ENCODE data around the gene LIN7A.

LIN7A gene

GRCh38 chr12:80857311-80857710, 80.4 kb downstream of the LIN7A start:
- no peak for ATAC-seq

GRCh38 chr12:80849337-80849736, 88.4 kb downstream of the LIN7A start:
- no peak for ATAC-seq

GRCh38 chr12:80848858-80849257, 88.9 kb downstream of the LIN7A start:
- ATAC-seq: no peak

- no peak for ATAC-seq
These were observed 90.2 kb downstream of the LIN7A start for GRCh38 chr12:80847575-80847974.

- no peak for ATAC-seq
These were observed 90.8 kb downstream of the LIN7A start for GRCh38 chr12:80846952-80847351.

- no peak for ATAC-seq
These were observed 92.1 kb downstream of the LIN7A start for GRCh38 chr12:80845639-80846038.

- ATAC-seq: no peak
These were observed 93.8 kb downstream of the LIN7A start for GRCh38 chr12:80843969-80844368.

- ATAC-seq: no peak
These were observed 99.0 kb downstream of the LIN7A start for GRCh38 chr12:80838708-80839107.

- ATAC-seq: no peak
These were observed 99.6 kb downstream of the LIN7A start for GRCh38 chr12:80838024-80838658.

GRCh38 chr12:80837342-80837978, 100.3 kb downstream of the LIN7A start:
- ATAC-seq: no peak

- no peak for ATAC-seq
These were observed 103.0 kb downstream of the LIN7A start for GRCh38 chr12:80834724-80835123.

- ATAC-seq: no peak
These were observed 107.1 kb downstream of the LIN7A start for GRCh38 chr12:80830533-80831088.

- ATAC-seq: no peak
These were observed 108.0 kb downstream of the LIN7A start for GRCh38 chr12:80829767-80830166.

- ATAC-seq: no peak
These were observed 112.2 kb downstream of the LIN7A start for GRCh38 chr12:80825506-80825905.

GRCh38 chr12:80823393-80823792, 114.3 kb downstream of the LIN7A start:
- ATAC-seq: no peak

GRCh38 chr12:80821513-80822000, 116.2 kb downstream of the LIN7A start:
- ATAC-seq: no peak

GRCh38 chr12:80818878-80819277, 118.9 kb downstream of the LIN7A start:
- no peak for ATAC-seq

- ATAC-seq: no peak
These were observed 122.4 kb downstream of the LIN7A start for GRCh38 chr12:80815351-80815750.

GRCh38 chr12:80814453-80814852, 123.3 kb downstream of the LIN7A start:
- no peak for ATAC-seq

GRCh38 chr12:80813820-80814219, 123.9 kb downstream of the LIN7A start:
- no peak for ATAC-seq

GRCh38 chr12:80811957-80812708, 125.6 kb downstream of the LIN7A start:
- ATAC-seq: no peak

GRCh38 chr12:80810874-80811273, 126.9 kb downstream of the LIN7A start:
- ATAC-seq: no peak

- ATAC-seq: no peak
These were observed 130.0 kb downstream of the LIN7A start for GRCh38 chr12:80807640-80808288.

All from activated CD4-positive, CD25-positive, alpha-beta regulatory T cell treated with anti-CD3 and anti-CD28 coated beads, Interleukin-2, amount 50 U/mL, for 24 hours (primary cell).